ENCODE measurements around the gene VWA5B1.

DNA sequence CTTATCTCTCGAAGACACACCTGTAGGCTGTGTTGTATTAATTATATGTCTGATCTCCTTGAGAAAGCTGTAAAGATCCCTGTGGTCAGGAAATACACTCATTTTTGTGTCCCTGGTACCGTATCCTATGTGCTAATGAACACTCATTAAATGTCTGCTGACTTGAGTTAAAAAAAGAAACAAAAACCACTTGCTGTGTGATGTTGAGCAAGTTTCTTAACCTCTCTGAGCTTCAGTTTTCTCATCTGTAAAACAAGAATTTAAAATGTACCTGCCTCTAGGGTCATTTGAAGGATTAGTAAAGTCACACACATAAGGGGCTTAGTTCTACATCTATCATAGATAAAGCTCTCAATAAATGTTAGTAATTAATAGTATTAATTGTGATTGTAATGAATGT is 91.3 kb downstream of the VWA5B1 start:
- no peak for TF ChIP-seq POLR2A (IDR thresholded peaks at IDR 0.05)
- TF ChIP-seq, protein P1, sequence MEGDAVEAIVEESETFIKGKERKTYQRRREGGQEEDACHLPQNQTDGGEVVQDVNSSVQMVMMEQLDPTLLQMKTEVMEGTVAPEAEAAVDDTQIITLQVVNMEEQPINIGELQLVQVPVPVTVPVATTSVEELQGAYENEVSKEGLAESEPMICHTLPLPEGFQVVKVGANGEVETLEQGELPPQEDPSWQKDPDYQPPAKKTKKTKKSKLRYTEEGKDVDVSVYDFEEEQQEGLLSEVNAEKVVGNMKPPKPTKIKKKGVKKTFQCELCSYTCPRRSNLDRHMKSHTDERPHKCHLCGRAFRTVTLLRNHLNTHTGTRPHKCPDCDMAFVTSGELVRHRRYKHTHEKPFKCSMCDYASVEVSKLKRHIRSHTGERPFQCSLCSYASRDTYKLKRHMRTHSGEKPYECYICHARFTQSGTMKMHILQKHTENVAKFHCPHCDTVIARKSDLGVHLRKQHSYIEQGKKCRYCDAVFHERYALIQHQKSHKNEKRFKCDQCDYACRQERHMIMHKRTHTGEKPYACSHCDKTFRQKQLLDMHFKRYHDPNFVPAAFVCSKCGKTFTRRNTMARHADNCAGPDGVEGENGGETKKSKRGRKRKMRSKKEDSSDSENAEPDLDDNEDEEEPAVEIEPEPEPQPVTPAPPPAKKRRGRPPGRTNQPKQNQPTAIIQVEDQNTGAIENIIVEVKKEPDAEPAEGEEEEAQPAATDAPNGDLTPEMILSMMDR (IDR thresholded peaks at IDR 0.05) = no peak
- TF ChIP-seq POLR2AphosphoS5 (IDR thresholded peaks at IDR 0.05) = no peak

Measured in prostate gland (tissue), 2 donors.